ENCODE data around the gene ARFGEF3.
A peak's percentile ranks its signal among the peaks of the same experiment; 100 is the strongest.
"Not testable (repeated sequence)": the region's sequence is repeated elsewhere in the genome, so short reads cannot be mapped to it uniquely, and the experiment has no call there.

ARFGEF3 gene

DNA sequence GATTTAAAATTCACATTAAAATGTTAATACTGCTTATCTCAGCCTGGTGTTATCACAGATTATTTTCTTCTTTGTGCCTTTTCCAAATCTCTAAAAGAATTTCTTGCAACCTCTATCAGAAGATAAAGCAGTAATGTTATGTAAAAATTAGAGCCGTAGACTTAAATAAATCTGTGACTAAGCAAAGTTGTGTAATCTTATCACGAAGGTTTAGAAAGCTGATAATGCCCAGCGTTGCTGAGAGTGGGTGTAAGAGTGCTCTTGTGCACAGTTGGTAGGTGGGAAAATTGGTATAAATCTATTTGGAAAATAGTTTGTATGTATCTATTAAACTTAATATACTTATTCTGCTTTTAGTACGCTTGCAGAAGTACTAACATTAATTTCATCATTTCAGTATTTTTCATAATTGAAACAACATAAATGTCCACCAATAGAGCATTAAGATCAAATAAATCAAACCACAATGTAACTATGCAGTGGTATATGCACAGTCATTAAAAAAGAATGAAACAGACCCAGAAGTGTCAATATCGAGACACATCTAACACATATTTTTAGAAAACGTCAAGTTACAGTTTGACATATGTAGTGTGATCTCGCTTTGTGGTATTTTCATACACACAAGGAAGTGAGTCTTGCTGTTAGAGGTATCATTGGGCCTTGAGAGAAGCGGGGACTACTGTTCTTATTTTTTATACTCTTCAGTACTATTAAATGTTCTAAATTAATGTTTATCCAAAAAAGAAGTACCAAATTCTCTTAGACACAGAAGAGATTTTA is 111.0 kb downstream of the ARFGEF3 start:
- no peak for DNase-seq (ENCODE audit: low read depth)

DNA sequence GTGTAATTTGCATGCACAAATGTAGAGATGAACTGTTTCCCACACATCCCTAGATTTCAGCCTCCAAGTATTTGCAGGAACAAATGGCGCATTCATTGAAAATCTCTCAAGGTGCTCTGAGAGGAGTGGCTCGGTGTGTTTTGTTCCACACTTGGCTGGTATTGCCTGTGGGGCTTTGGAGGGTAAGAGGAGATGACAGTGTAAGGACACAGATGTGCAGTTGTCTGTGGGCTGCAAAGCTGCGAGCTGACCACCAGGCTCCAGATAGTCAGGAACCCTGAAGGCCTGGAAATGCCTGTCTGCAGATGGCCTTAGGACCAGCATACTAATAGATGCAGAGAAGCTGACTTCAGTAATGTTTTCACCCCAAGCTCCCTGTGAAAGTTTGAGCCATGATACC is 114.2 kb downstream of the ARFGEF3 start:
- no peak for DNase-seq (ENCODE audit: low read depth)

DNA sequence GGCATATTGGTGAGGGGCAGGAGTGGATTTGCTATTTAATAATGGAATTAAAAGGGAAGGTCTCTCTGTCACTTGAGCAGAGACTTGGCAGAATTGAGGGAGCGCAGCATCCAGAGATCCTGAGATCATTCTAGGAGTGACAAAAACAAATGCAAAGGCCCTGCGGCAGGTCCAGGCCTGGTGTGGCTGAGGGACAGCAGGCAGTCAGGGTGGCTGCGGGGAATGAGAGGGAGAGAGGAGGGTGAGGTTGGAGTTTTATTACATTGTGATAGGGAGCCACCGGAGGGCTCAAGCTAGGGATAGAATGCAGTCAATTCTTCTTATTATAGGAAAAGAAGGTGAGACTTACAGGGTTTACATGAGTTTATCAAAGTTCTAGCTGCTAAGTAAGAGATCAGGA is 116.1 kb downstream of the ARFGEF3 start:
- no peak for DNase-seq (ENCODE audit: low read depth)

DNA sequence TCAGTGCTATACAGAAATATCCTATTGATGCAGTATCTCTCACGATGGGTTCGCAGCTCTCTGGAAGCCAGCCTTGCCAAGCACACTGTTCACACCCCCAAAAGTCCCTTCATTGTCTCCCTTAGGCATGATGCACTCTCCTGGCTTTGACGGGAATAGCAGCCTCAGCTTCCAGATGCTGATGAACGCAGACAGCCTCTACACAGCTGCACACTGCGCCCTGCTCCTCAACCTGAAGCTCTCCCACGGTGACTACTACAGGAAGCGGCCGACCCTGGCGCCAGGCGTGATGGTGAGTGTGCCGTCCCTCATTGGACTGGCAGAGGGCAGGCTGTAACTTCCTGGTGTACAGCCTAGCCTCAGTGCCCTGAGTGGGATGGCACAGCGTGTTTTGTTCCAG is 116.6 kb downstream of the ARFGEF3 start:
- no peak for DNase-seq (ENCODE audit: low read depth)

DNA sequence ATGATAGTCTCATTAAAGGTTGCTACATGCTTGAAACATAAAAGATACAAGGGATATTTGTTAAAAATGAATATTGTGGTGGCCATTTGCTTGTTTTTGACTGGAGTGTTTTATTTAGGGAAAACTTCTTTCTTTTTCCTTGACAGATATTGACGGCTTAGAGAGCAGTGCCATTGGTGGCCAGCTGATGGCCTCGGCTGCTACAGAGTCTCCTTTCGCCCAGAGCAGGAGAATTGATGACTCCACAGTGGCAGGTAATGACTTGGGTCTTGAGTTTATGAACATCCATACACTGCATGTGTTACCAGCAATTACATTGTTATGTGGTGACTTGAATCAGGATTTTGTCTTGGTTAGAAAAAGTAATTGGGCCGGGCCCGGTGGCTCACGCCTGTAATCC is 124.1 kb downstream of the ARFGEF3 start:
- no peak for DNase-seq (ENCODE audit: low read depth)

DNA sequence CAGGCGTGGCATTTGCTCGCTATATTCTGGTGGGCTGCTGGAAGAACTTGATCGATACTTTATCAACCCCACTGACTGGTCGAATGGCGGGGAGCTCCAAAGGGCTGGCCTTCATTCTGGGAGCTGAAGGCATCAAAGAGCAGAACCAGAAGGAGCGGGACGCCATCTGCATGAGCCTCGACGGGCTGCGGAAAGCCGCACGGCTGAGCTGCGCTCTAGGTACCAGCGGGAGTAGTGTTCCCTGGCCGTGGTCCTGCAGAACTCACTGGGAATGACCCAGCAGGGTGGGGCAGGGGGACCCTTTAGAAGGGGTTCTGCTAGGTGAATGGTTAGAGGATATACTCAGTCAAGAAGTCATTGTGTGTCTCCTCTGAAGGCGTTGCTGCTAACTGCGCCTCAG is 125.0 kb downstream of the ARFGEF3 start:
- DNase-seq (ENCODE audit: low read depth): no peak

DNA sequence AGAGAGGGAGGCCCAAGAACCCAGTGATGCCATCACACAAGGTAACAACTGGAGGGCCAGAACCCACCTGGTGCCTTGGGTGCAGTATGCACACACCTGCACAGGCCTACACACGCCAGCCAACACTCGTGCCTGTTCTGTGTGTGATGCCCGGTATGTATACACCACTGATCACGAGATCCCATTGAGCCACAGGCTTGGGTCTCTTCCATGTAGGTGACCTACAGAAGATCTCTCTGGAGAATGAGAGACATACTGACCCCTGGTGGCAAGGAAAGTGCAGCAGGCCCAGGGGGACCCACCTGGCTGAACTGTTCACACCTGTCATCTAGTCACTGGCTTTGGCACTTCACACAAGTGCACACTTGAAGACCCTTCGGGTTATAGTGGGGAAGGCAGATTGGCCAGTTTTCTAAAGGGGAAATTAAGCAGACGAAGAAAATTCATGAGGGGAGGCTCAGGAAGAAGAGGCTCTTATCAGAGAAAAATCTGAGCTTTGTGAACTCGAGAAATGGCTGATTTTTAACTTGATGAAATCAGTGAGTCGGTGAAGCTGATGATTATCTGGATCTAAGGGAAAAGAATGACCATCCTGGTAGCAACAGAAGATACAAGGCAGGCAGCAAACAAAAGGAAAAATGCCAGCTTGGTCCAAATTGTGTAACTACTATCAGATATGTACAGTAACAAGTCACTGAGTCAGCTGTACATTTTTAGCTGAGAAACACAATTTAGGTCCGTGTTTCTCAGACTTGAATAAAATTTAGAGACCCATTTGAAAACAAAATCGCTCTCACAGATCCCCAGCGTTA is 125.6 kb downstream of the ARFGEF3 start:
- DNase-seq (ENCODE audit: low read depth): peak; percentile 39

DNA sequence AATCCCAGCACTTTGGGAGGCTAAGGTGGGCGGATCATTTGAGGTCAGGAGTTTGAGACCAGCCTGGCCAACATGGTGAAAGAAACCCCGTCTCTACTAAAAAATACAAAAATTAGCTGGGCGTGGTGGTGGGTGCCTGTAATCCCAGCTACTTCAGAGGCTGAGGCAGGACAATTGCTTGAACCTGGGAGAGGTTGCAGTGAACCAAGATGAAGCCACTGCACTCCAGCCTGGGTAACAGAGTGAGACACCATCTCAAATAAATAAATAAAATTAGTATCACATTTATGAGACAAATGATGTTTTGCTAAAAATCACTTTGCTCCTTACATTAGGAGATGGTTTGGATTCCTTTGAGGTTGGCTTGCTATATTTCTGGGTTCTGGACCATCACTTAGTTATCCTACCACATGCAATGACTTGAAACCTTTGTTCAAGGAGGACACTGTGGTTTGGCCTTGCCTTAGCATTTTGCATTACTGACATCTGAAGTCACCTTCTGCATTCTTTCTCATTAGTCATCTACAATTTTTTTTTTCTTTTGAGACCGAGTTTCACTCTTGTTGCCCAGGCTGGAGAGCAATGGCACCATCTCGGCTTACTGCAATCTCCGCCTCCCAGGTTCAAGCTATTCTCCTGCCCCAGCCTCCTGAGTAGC is 126.8 kb downstream of the ARFGEF3 start:
- not testable (repeated sequence) for DNase-seq (ENCODE audit: low read depth)

DNA sequence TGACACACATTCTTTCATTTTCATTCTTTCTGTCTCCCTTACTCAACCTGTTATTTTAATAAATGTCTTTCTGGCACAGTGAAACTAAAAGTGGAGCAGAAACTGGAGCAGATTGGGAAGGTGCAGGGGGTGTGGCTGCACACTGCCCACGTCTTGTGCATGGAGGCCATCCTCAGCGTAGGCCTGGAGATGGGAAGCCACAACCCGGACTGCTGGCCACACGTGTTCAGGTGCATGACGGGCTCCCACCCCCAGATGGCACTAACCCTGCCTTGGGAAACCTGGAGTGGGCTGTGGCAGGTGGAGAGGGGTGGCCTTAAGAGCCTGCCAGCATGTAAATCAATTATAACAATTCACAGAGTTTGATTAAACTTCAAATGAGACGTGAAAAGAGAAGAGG is 128.0 kb downstream of the ARFGEF3 start:
- DNase-seq (ENCODE audit: low read depth): no peak

DNA sequence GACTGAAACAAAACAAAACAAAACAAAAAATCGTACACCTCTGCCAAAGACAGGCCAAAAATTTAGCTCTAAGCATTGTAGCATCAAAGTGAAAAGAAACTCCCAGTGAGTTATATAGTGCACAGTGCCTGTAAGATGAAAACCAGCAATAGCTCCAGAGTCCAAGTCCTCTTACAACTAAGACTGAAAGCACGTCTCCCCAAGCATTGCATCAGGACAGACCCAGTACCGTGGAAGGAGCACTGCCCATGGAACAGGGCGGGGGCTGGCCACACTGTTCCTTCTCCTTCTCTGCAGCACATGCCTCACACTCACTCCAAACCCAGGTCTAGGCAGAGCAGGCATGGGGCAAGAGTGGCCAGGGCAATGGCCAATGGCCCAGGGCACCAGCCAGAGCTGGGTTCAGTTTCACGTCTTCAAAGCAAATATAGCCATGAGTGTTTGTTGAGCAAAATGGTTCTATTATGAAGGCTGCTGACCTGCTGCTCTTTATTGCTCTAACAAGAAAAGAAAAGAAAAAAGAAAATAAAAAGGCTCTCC is 128.8 kb downstream of the ARFGEF3 start:
- DNase-seq (ENCODE audit: low read depth): no peak

DNA sequence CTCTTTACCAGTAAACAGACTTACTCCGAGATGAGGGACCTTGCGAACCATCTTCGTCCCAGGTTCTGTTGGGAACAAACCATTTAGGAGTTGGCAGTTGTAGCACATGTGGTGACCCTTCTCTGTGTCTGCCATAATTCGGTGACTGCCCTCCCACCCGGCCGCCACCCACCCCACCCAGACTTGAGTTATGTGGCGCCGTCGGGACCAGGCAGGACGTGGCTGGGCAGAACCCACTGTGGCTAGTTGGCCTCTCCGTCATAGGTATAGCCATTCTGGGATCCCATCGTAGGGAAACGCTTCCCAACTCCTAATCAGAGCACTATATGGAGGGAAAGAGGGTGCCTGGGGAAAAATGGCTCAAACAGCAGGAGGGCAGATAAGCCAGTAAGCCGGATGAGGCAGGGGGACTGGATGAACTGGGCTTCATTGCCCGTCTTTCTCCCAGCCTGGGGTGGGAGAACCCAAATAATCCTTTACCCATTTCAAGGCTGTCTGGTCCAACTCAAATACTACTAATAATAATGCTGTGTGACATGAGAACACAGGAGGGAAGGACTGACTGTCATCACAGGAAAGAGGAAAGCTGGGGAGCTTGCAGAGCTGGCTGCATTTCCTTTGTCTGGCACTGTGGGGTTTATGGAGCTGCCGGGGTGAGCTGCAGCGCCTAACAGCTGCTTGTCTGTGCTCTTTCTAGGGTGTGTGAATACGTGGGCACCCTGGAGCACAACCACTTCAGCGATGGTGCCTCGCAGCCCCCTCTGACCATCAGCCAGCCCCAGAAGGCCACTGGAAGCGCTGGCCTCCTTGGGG is 129.5 kb downstream of the ARFGEF3 start:
- no peak for DNase-seq (ENCODE audit: low read depth)

DNA sequence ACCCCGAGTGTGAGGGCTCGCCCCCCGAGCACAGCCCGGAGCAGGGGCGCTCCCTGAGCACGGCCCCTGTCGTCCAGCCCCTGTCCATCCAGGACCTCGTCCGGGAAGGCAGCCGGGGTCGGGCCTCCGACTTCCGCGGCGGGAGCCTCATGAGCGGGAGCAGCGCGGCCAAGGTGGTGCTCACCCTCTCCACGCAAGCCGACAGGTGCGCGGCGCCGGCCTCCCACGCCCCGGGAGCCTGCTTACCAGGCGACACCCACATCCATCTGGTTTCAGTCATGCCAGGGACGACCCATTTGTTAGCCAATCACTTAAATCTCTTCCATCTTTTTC is 130.1 kb downstream of the ARFGEF3 start:
- no peak for DNase-seq (ENCODE audit: low read depth)

DNA sequence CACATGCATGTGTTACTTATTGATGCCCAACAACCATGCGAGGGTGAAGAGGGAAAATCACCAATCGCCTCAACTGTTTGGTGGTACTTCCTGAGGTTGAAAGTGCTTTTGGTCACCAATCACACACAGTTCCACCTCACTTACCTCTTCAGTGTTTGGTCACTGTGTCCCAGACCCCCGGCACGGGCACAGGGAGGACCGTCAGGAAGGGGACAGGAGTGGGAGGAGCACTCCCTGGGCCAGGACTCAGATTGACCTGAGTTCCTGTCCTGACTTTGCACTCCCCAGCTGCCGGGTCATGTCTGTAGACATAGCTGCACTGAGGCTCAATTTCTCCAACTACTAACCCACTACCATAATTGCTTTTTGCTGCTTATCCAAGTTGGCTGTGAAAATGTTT is 130.7 kb downstream of the ARFGEF3 start:
- no peak for DNase-seq (ENCODE audit: low read depth)

DNA sequence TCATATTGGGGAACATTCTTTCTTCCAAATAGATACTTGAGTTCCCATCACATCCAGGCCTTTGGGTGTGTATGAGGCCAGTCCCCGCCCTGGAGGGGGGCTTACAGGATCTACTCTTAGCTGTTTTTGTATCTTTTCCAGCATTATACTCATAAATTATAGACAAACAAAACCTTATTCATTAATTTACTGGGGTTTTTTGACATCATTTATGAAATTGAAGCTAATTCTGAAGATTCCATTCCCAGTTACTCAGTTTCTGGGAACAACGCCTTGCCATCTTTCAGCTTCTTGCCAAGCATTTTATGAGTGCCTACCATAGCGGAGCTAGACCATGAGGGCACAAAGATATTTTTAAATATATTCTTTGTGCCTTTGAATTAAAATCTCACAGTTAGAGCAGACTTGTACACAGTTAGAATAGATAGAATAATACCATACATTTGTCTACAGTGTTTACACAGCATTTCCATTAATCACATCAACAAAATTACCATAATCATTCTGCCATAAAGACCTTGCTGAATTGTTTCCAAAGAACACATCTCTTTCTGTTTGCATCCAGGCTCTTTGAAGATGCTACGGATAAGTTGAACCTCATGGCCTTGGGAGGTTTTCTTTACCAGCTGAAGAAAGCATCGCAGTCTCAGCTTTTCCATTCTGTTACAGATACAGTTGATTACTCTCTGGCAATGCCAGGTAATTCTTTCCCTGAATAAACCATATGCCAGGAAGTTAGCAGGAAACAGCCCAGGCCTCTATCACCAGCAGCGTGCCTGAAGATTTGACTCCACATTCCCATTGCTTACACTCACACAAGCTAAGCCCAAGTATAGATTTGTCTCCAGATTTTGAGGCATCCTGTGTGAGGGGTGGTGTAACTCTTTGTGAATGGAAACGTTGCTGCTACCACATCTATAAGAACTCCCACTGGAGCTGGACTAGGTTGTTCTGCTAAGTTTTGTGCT is 132.0 kb downstream of the ARFGEF3 start:
- DNase-seq (ENCODE audit: low read depth): no peak

DNA sequence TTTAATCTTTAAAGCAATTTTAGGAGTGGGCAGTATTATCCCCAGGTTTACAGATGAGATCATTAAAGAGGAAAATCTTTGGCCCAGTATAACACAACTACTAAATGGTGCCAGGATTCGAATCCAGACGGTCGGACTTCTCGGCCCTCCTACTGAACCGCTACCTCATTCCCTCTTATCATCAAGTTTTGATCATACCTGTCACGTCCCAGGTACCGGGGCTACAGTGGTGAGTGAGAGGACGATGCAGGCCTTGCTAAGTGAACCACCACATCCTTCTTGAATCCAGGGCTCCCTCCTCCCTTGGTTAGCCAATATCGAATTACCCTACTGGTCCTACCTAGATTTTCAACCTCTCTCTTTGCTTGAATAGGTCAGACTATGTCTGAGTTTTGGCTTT is 134.6 kb downstream of the ARFGEF3 start:
- no peak for DNase-seq (ENCODE audit: low read depth)

DNA sequence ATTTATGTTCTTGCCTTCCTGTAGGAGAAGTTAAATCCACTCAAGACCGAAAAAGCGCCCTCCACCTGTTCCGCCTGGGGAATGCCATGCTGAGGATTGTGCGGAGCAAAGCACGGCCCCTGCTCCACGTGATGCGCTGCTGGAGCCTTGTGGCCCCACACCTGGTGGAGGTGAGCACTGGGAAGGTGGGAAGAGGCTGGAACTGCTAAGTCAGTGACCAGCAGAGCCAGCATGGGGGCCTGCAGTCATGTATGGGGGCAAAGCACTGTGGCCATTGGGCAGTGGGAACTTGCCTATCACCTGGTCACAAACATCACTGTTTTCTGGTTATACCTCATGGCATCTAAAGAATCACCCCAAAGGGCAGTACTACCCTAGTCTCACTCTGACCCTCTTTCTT is 135.0 kb downstream of the ARFGEF3 start:
- no peak for DNase-seq (ENCODE audit: low read depth)

DNA sequence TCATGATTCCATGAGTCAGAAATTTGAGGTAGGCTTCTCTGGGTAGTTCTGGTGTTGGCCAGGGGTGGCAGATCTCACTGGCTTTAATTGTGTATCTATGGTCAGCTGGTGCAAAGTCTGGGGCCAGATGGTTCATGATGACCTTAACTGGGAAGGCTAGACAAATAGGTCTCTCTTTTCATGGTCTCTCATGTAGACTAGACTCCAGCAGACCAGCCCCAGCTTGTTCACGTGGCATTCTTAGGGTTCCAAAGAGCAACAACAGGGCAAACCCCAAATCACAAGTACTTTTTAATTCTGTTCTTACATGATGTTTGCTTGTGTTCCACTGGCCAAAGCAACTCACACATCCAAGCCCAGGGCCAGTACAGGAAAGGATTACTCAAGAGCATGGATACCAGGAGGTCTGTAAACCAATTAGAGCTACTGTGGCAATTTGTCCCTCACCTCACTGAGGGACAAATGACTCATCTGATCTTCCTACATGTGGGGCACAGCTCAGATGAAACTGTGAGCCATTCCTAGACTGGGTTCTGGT is 136.1 kb downstream of the ARFGEF3 start:
- DNase-seq (ENCODE audit: low read depth): no peak

DNA sequence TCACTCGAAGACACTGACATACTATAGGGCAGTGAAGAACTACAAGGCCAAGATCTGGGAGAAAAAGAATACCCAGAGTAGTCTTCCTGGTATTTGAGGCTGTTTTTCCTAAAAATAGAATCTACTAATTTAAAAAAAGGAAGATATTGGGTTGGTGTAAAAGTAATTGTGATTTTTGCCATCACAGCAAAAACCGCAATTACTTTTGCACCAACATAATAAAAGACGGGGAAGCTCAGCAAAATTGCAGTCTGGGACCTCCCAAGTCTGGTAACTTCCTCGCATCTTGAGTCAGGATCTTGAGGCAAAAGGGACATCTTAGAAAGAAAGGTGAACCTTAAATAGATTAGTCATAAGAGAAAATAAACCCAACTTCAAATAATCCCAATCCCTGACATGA is 138.7 kb downstream of the ARFGEF3 start:
- no peak for DNase-seq (ENCODE audit: low read depth)

DNA sequence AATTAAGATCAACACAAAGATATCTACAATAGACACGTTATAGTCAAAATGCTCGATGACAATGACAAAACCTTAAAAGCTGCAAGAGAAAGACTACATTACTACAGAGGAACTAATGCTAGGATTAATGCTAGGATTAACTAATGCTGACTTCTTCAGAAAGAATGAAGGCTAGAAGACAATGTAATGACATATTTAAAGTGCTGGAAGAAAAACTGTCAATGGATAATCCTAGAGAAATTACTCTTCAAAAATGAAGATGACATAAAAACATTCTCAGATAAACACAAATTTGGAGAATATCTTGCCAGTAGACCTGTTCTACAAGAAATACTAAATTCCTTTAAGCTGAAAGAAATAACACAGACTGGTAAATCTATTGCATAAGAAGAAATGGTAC is 140.8 kb downstream of the ARFGEF3 start:
- DNase-seq (ENCODE audit: low read depth): no peak

DNA sequence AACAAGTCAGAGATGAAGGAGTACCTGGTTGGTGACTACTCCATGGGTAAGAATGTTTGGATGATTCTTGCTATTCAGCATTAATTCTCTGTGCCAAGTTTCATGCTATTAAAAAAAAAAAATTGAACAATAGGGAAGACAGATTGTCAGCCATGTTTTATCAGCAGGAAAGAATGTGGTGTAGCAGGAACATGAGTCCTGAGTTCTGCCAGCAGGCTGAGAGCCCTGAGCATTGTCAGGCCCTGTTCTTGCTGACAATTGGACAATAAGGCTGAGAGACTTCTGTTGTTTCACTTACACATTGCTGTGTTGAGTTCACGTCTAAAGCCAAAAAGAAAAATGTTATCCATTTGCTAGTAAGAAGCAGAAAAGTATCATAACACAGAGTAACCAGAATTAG is 145.6 kb downstream of the ARFGEF3 start:
- no peak for DNase-seq (ENCODE audit: low read depth)
